HCT116 (cell line): Measurements from ENCODE around the gene CKAP4. TPM values are rescaled to one million over a fixed set of nuclear protein-coding genes. Genes with fewer than 3 reads are reported as not detected.

ENCODE experiments used
- ATAC-seq: fragments of 200-7000 bp; cut with Tn5 transposase; 2 replicates; pipeline ENCODE4 v1.9.1; 2020; ENCODE audit warnings: mild to moderate bottlenecking, moderate library complexity
- BruUV-seq: library from RNA; stranded (reverse); fragments of 400-500 nt; replicated peaks from 2 replicates; lab custom pipeline; 2021; lab: Mats Ljungman, UMichigan
- CTCF ChIA-PET: fragments of 300-600 bp; sonication (Branson Sonifier 250); formaldehyde crosslinking; loops from one replicate; lab custom pipeline; 2021; ENCODE audit warnings: antibody characterized with exemption; lab: Charles Lee
- POLR2A ChIA-PET: fragments of 300-600, 350-600 bp; sonication (Branson Sonifier 250); formaldehyde crosslinking; loops from one replicate; lab custom pipeline; 2021; ENCODE audit warnings: antibody characterized with exemption; lab: Charles Lee
- RAD21 ChIA-PET, 2 experiments: fragments of 300-600 bp; sonication (Branson Sonifier 250); formaldehyde crosslinking; loops; one replicate each; lab custom pipeline; 2023; ENCODE audit warnings: low total read pairs in 2 of 2; ENCODE audit not compliant: uncharacterized antibody in 2 of 2, unreplicated experiment in 2 of 2, low non-redundant PET in 1 of 2; lab: Charles Lee
- DNase-seq: peaks from one replicate; pipeline ENCODE4 v3.0.0-alpha.2; 2010; ENCODE audit warnings: low read depth, low spot score
- H2AFZ ChIP-seq: fragments of 200-600 bp; shearing (Covaris generic), sonication (generic); 2 replicates; pipeline ENCODE4 v1.6.1; 2017; ENCODE audit warnings: low read depth, mixed run types, mixed read lengths, antibody characterized with exemption, low read length; ENCODE audit not compliant: poor library complexity, severe bottlenecking
- H3K27ac ChIP-seq: 2 replicates; pipeline ENCODE4 v1.5.1; 2012; ENCODE audit warnings: low read depth, low read length
- H3K27me3 ChIP-seq: fragments of 200-600 bp; sonication (generic); 2 replicates; pipeline ENCODE4 v1.6.1; 2016; ENCODE audit warnings: mixed run types, low read length, mixed read lengths; ENCODE audit not compliant: insufficient read depth
- H3K36me3 ChIP-seq, 2 experiments: fragments of 200-500 bp in 1 of 2; fragments of 200-600 bp in 1 of 2; sonication (Bioruptor generic) in 1 of 2; sonication (generic) in 1 of 2; 2 replicates each; pipeline versions ENCODE4 v1.5.1 to v1.6.1; 2014 to 2016; ENCODE audit warnings: low read length in 2 of 2, inconsistent platforms in 1 of 2, mixed read lengths in 1 of 2, mixed run types in 1 of 2; ENCODE audit not compliant: insufficient read depth in 2 of 2, control insufficient read depth in 1 of 2
- H3K4me1 ChIP-seq, 2 experiments: fragments of 200-600 bp in 1 of 2; sonication (generic) in 1 of 2; 2 replicates each; pipeline versions ENCODE4 v1.5.1 to v1.6.1; 2012 to 2017; ENCODE audit warnings: low read length in 2 of 2, inconsistent platforms in 1 of 2, mild to moderate bottlenecking in 1 of 2, mixed read lengths in 1 of 2, mixed run types in 1 of 2, moderate library complexity in 1 of 2; ENCODE audit not compliant: insufficient read depth in 2 of 2, control insufficient read depth in 1 of 2
- H3K4me2 ChIP-seq: fragments of 200-600 bp; sonication (generic); 2 replicates; pipeline ENCODE4 v1.6.1; 2017; ENCODE audit warnings: mixed run types, low read length, mixed read lengths
- H3K4me3 ChIP-seq, 2 experiments: fragments of 200-600 bp in 1 of 2; sonication (generic) in 1 of 2; replicated peaks in 1 of 2; 2 replicates each; pipeline ENCODE4 v1.5.1; 2011 to 2016; ENCODE audit warnings: low read length in 2 of 2, control low read depth in 1 of 2, low read depth in 1 of 2, mild to moderate bottlenecking in 1 of 2, mixed read lengths in 1 of 2, mixed run types in 1 of 2
- H3K79me2 ChIP-seq: fragments of 200-600 bp; sonication (generic); 2 replicates; pipeline ENCODE4 v1.6.1; 2017; ENCODE audit warnings: mild to moderate bottlenecking, mixed run types, low read length, moderate library complexity, mixed read lengths; ENCODE audit not compliant: insufficient read depth
- H3K9ac ChIP-seq: fragments of 200-600 bp; sonication (generic); 2 replicates; pipeline ENCODE4 v1.6.1; 2016; ENCODE audit warnings: low read length, mixed read lengths
- H3K9me2 ChIP-seq: fragments of 200-600 bp; sonication (generic), shearing (Covaris generic); 2 replicates; pipeline ENCODE4 v1.6.1; 2017; ENCODE audit warnings: mixed run types, mild to moderate bottlenecking, moderate library complexity; ENCODE audit not compliant: insufficient read depth
- H3K9me3 ChIP-seq, 2 experiments: fragments of 200-500 bp in 1 of 2; fragments of 200-600 bp in 1 of 2; sonication (Bioruptor generic) in 1 of 2; sonication (generic) in 1 of 2; 2 replicates each; pipeline ENCODE4 v1.6.1; 2014 to 2017; ENCODE audit warnings: low read length in 2 of 2, mixed read lengths in 2 of 2, inconsistent platforms in 1 of 2, low read depth in 1 of 2, mild to moderate bottlenecking in 1 of 2, mixed run types in 1 of 2, moderate library complexity in 1 of 2; ENCODE audit not compliant: control insufficient read depth in 1 of 2, insufficient read depth in 1 of 2
- H4K20me1 ChIP-seq: fragments of 200-600 bp; sonication (generic), shearing (Covaris generic); 2 replicates; pipeline ENCODE4 v1.6.1; 2017; ENCODE audit warnings: mixed run types, mild to moderate bottlenecking, moderate library complexity; ENCODE audit not compliant: insufficient read depth
- ATF3 ChIP-seq: IDR thresholded peaks from 2 replicates; pipeline ENCODE4 v1.6.1; 2012
- CBX3 ChIP-seq: IDR thresholded peaks from 2 replicates; pipeline ENCODE4 v1.6.1; 2012; ENCODE audit warnings: low read depth
- EGR1 ChIP-seq: IDR thresholded peaks from 2 replicates; pipeline ENCODE4 v1.6.1; 2012; ENCODE audit warnings: low read depth
- ELF1 ChIP-seq: IDR thresholded peaks from 2 replicates; pipeline ENCODE4 v1.6.1; 2012; ENCODE audit warnings: low read depth, borderline replicate concordance
- EZH2 ChIP-seq: fragments of 200-600 bp; sonication (generic); IDR thresholded peaks from 2 replicates; pipeline ENCODE4 v1.6.1; 2017; ENCODE audit warnings: antibody characterized with exemption, mixed run types
- FOSL1 ChIP-seq: IDR thresholded peaks from 2 replicates; pipeline ENCODE4 v1.6.1; 2012; ENCODE audit warnings: low read depth
- POLR2A ChIP-seq: IDR thresholded peaks from 2 replicates; pipeline ENCODE4 v1.7.0; 2011; ENCODE audit warnings: borderline replicate concordance; ENCODE audit not compliant: insufficient read depth, insufficient read length; ENCODE audit errors: extremely low read depth
- POLR2AphosphoS5 ChIP-seq: IDR thresholded peaks from 2 replicates; pipeline ENCODE4 v1.6.1; 2011; ENCODE audit warnings: mild to moderate bottlenecking, low read depth, low read length, moderate library complexity
- RAD21 ChIP-seq: IDR thresholded peaks from 2 replicates; pipeline ENCODE4 v1.6.1; 2012; ENCODE audit warnings: low read depth, mild to moderate bottlenecking
- SP1 ChIP-seq: IDR thresholded peaks from 2 replicates; pipeline ENCODE4 v1.6.1; 2012; ENCODE audit warnings: low read depth
- SRF ChIP-seq: IDR thresholded peaks from 2 replicates; pipeline ENCODE4 v1.6.1; 2012; ENCODE audit warnings: low read depth
- TCF7L2 ChIP-seq: IDR thresholded peaks from 2 replicates; pipeline ENCODE4 v1.7.0; 2011; ENCODE audit warnings: borderline replicate concordance, inconsistent platforms; ENCODE audit not compliant: insufficient read depth, insufficient read length; ENCODE audit errors: extremely low read depth
- YY1 ChIP-seq: IDR thresholded peaks from 2 replicates; pipeline ENCODE4 v1.6.1; 2011; ENCODE audit warnings: low read length, low read depth, moderate library complexity, mild to moderate bottlenecking; ENCODE audit not compliant: insufficient replicate concordance; ENCODE audit errors: extremely low read depth
- ZBTB33 ChIP-seq: IDR thresholded peaks from 2 replicates; pipeline ENCODE4 v1.6.1; 2011; ENCODE audit warnings: mild to moderate bottlenecking, low read length, moderate library complexity; ENCODE audit not compliant: insufficient replicate concordance; ENCODE audit errors: extremely low read depth
- ZFX ChIP-seq: fragments of 450-650 bp; IDR thresholded peaks from 2 replicates; pipeline ENCODE4 v1.6.1; 2017
- ZNF274 ChIP-seq: fragments of 200-500 bp; sonication (Bioruptor generic); IDR thresholded peaks from 2 replicates; pipeline ENCODE4 v1.6.1; 2014; ENCODE audit warnings: mild to moderate bottlenecking, low read depth, low read length, inconsistent platforms
- intact Hi-C: fragments of 100-400 bp; cut with micrococcal nuclease; formaldehyde crosslinking; loops from 2 replicates; pipeline ENCODE4 v1.10.0; 2022
- total RNA-seq: library from RNA; stranded (reverse); gene quantifications from one replicate; pipeline ENCODE4 v1.2.1, GENCODE V29; 2021; ENCODE audit not compliant: unreplicated experiment
- TF ChIP-seq, protein P1 (sequence below): IDR thresholded peaks from 2 replicates; pipeline ENCODE4 v1.6.1; 2012; ENCODE audit warnings: low read depth
- TF ChIP-seq, protein P2 (sequence below), 3 experiments: fragments of 200-600 bp in 1 of 3; sonication (generic) in 1 of 3; IDR thresholded peaks in 2 of 3; conservative IDR thresholded peaks in 1 of 3; 2 replicates each; pipeline ENCODE4 v1.5.1; 2012 to 2017; ENCODE audit warnings: low read depth in 2 of 3, low read length in 2 of 3, antibody characterized with exemption in 1 of 3, borderline replicate concordance in 1 of 3, control low read depth in 1 of 3, mild to moderate bottlenecking in 1 of 3, mixed read lengths in 1 of 3, mixed run types in 1 of 3, moderate library complexity in 1 of 3; ENCODE audit not compliant: insufficient read depth in 1 of 3

Gene CKAP4
- total RNA-seq, 1 experiment from 2014 or later: 45.9 TPM

DNA sequence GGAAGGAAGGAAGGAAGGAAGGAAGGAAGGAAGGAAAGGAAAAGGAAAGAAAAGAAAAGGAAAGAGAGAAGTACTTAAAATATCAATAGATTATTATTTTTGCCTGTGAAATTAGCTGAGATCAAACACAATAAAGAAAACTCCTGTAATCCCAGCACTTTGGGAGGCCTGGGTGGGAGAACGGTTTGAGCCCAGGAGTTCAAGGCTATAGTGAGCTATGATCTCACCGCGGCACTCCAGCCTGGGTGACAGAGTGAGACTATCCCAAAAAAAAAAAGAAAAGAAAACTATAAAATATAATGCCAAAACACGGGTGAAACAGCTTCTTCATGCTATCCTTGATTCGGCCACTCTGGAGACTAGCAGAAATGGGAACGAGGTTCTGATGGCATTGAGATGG lies 26.2 kb upstream of the CKAP4 start:
- DNase-seq: no peak
- Histone ChIP-seq H3K79me2 (no peaks in the 10 kb centered on the region), H4K20me1 (no peaks in the 10 kb centered on the region), H3K4me3 (no peak overlapping the region), H3K36me3 (no peaks in the 10 kb centered on the region), H2AFZ (no peak overlapping the region), H3K9me3 (no peaks in the 10 kb centered on the region), H3K9ac (no peak overlapping the region), H3K4me1 (no peaks in the 10 kb centered on the region), H3K27ac (no peak overlapping the region), H3K27me3 (no peaks in the 10 kb centered on the region), H3K4me2 (no peak overlapping the region), H3K9me2 (no peaks in the 10 kb centered on the region)
- no peak for ATAC-seq
- no TSS peak for BruUV-seq
- ChIA-PET CTCF (interaction anchor here (0.9 kb wide), 1 partner anchor 8 kb away, joined by 3 read pairs; no protein-coding TSS in a partner anchor), RAD21 (no interaction called here), POLR2A (no interaction called here)
- TF ChIP-seq YY1 (no peak), ZBTB33 (no peak), CBX3 (no peak), SP1 (no peak), EGR1 (no peak), TCF7L2 (no peak), RAD21 (no peak), SRF (no peak), EZH2 (no peak), POLR2A (no peak), FOSL1 (no peak), POLR2AphosphoS5 (no peak), ZFX (no peak), ATF3 (no peak), ELF1 (no peak), ZNF274 (no peak)
- TF ChIP-seq, protein P1, sequence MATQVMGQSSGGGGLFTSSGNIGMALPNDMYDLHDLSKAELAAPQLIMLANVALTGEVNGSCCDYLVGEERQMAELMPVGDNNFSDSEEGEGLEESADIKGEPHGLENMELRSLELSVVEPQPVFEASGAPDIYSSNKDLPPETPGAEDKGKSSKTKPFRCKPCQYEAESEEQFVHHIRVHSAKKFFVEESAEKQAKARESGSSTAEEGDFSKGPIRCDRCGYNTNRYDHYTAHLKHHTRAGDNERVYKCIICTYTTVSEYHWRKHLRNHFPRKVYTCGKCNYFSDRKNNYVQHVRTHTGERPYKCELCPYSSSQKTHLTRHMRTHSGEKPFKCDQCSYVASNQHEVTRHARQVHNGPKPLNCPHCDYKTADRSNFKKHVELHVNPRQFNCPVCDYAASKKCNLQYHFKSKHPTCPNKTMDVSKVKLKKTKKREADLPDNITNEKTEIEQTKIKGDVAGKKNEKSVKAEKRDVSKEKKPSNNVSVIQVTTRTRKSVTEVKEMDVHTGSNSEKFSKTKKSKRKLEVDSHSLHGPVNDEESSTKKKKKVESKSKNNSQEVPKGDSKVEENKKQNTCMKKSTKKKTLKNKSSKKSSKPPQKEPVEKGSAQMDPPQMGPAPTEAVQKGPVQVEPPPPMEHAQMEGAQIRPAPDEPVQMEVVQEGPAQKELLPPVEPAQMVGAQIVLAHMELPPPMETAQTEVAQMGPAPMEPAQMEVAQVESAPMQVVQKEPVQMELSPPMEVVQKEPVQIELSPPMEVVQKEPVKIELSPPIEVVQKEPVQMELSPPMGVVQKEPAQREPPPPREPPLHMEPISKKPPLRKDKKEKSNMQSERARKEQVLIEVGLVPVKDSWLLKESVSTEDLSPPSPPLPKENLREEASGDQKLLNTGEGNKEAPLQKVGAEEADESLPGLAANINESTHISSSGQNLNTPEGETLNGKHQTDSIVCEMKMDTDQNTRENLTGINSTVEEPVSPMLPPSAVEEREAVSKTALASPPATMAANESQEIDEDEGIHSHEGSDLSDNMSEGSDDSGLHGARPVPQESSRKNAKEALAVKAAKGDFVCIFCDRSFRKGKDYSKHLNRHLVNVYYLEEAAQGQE: no peak
- TF ChIP-seq, protein P2, sequence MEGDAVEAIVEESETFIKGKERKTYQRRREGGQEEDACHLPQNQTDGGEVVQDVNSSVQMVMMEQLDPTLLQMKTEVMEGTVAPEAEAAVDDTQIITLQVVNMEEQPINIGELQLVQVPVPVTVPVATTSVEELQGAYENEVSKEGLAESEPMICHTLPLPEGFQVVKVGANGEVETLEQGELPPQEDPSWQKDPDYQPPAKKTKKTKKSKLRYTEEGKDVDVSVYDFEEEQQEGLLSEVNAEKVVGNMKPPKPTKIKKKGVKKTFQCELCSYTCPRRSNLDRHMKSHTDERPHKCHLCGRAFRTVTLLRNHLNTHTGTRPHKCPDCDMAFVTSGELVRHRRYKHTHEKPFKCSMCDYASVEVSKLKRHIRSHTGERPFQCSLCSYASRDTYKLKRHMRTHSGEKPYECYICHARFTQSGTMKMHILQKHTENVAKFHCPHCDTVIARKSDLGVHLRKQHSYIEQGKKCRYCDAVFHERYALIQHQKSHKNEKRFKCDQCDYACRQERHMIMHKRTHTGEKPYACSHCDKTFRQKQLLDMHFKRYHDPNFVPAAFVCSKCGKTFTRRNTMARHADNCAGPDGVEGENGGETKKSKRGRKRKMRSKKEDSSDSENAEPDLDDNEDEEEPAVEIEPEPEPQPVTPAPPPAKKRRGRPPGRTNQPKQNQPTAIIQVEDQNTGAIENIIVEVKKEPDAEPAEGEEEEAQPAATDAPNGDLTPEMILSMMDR (IDR thresholded peaks at IDR 0.05 in 2 of 3, conservative IDR thresholded peaks at IDR 0.05 in 1 of 3; ENCODE audit: borderline replicate concordance in 1 of 3, insufficient read depth in 1 of 3, low read depth in 2 of 3, low read length in 2 of 3): no peak
- intact Hi-C loops: no loop called here
